ENCODE measurements around the gene CKAP2L.

Gene CKAP2L

DNA sequence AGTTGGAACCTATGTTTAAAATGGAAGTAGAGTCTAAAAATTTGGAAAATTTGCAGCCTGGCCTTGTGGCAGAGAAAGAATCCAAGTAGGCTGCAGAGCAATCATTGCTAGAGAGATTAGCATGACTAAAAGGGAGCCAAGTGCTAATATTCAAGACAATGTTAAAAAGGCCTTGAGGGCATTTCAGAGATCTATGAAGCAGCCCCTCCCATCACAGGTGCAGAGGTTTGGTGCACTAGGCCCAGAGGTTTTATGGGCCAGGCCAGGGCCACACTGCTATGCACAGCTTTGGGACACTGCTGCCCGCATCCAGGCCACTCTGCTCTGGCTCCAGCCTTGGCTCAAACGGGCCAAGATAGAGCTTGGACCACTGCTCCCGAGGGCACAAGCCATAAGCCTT, 26.6 kb upstream of the CKAP2L start:
- TF ChIP-seq TEAD4 (IDR thresholded peaks at IDR 0.05) = no peak

DNA sequence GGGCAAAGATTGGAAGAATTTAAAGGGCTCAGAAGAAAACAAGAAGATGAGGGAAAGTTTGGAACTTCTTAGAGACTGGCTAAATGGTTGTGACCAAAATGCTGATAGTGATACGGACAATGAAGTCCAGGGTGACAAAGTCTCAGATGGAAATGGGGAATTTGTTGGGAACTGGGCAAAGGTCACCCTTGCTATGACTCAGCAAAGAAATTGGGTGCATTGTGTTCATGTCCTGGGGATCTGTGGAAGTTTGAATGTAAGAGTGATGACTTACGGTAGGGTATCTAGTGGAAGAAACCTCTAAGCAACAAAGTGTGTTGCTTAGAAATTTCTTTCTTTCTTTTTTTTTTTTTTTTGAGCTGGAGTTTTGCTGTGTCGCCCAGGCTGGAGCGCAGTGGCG, 25.9 kb upstream of the CKAP2L start:
- TF ChIP-seq CREB1 (IDR thresholded peaks at IDR 0.05; ENCODE audit: low read depth) (no peak), FOXM1 (IDR thresholded peaks at IDR 0.05; ENCODE audit: borderline replicate concordance, low read depth) (no peak), NFIC (IDR thresholded peaks at IDR 0.05) (no peak), EGR1 (IDR thresholded peaks at IDR 0.05) (no peak), TCF12 (IDR thresholded peaks at IDR 0.05; ENCODE audit: low read depth) (no peak), EP300 (IDR thresholded peaks at IDR 0.05; ENCODE audit: borderline replicate concordance) (no peak), CEBPB (IDR thresholded peaks at IDR 0.05) (no peak), TEAD4 (IDR thresholded peaks at IDR 0.05) (no peak), TAF1 (IDR thresholded peaks at IDR 0.05; ENCODE audit: low read depth) (no peak)
- TF ChIP-seq, protein P1, sequence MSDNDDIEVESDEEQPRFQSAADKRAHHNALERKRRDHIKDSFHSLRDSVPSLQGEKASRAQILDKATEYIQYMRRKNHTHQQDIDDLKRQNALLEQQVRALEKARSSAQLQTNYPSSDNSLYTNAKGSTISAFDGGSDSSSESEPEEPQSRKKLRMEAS (IDR thresholded peaks at IDR 0.05) = no peak

DNA sequence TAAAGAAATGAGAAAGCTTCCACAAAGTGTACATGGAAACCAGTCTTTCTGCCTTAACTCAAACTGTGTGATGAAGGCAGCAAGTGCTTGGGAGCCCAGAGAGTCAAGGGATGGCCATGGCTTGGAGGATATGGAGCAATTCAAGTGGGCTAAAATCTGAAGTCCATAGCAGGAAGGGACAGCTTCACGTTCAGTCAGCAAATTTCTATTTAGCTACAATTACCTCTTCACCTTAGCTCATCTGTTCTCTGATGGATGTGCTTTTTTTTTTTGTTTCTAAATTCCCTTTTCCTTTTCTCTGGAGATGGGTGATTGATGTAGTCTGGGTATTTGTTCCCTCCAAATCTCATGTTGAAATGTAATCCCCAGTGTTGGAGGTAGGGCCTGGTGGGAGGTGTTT, 24.8 kb upstream of the CKAP2L start:
- TF ChIP-seq NFIC (IDR thresholded peaks at IDR 0.05) (no peak), TAF1 (IDR thresholded peaks at IDR 0.05; ENCODE audit: low read depth) (no peak), CEBPB (IDR thresholded peaks at IDR 0.05) (no peak), RAD21 (IDR thresholded peaks at IDR 0.05; ENCODE audit: low read depth) (no peak), ZBTB7A (IDR thresholded peaks at IDR 0.05; ENCODE audit: low read depth) (no peak), EP300 (IDR thresholded peaks at IDR 0.05; ENCODE audit: borderline replicate concordance) (no peak), YY1 (IDR thresholded peaks at IDR 0.05; ENCODE audit: low read depth) (no peak), CREB1 (IDR thresholded peaks at IDR 0.05; ENCODE audit: low read depth) (no peak), TCF12 (IDR thresholded peaks at IDR 0.05; ENCODE audit: low read depth) (no peak)
- TF ChIP-seq, protein P2, sequence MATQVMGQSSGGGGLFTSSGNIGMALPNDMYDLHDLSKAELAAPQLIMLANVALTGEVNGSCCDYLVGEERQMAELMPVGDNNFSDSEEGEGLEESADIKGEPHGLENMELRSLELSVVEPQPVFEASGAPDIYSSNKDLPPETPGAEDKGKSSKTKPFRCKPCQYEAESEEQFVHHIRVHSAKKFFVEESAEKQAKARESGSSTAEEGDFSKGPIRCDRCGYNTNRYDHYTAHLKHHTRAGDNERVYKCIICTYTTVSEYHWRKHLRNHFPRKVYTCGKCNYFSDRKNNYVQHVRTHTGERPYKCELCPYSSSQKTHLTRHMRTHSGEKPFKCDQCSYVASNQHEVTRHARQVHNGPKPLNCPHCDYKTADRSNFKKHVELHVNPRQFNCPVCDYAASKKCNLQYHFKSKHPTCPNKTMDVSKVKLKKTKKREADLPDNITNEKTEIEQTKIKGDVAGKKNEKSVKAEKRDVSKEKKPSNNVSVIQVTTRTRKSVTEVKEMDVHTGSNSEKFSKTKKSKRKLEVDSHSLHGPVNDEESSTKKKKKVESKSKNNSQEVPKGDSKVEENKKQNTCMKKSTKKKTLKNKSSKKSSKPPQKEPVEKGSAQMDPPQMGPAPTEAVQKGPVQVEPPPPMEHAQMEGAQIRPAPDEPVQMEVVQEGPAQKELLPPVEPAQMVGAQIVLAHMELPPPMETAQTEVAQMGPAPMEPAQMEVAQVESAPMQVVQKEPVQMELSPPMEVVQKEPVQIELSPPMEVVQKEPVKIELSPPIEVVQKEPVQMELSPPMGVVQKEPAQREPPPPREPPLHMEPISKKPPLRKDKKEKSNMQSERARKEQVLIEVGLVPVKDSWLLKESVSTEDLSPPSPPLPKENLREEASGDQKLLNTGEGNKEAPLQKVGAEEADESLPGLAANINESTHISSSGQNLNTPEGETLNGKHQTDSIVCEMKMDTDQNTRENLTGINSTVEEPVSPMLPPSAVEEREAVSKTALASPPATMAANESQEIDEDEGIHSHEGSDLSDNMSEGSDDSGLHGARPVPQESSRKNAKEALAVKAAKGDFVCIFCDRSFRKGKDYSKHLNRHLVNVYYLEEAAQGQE (IDR thresholded peaks at IDR 0.05; ENCODE audit: low read depth) = no peak
- TF ChIP-seq, protein P3, sequence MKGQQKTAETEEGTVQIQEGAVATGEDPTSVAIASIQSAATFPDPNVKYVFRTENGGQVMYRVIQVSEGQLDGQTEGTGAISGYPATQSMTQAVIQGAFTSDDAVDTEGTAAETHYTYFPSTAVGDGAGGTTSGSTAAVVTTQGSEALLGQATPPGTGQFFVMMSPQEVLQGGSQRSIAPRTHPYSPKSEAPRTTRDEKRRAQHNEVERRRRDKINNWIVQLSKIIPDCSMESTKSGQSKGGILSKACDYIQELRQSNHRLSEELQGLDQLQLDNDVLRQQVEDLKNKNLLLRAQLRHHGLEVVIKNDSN (IDR thresholded peaks at IDR 0.05) = no peak

DNA sequence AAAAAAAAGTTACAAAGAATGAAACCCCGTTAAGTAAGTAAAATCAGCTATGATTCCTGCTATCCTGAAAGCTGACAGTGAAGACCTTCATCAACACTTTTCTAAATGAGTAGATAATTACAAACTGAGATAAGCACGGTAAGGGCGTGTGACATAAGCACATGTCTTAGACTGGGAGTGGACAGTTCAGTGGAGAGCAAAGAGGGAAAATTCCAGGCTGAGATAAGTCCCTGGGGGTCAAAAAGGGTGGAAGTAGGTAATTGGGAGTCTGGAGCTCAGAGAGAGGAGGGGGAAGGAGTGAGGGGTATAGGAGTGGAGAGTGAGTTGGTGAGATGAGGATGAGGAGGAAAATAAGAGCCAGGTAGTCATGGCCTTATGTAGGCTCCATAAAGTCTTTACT, 24.2 kb upstream of the CKAP2L start:
- TF ChIP-seq, protein P3 (IDR thresholded peaks at IDR 0.05) = no peak
- TF ChIP-seq, protein P1 (IDR thresholded peaks at IDR 0.05) = no peak
- no peak for TF ChIP-seq CEBPB (IDR thresholded peaks at IDR 0.05)
- no peak for TF ChIP-seq TAF1 (IDR thresholded peaks at IDR 0.05; ENCODE audit: low read depth)
- TF ChIP-seq RAD21 (IDR thresholded peaks at IDR 0.05; ENCODE audit: low read depth) = no peak
- TF ChIP-seq YY1 (IDR thresholded peaks at IDR 0.05; ENCODE audit: low read depth) = no peak
- TF ChIP-seq NFIC (IDR thresholded peaks at IDR 0.05) = no peak
- TF ChIP-seq ZBTB7A (IDR thresholded peaks at IDR 0.05; ENCODE audit: low read depth) = no peak
- TF ChIP-seq, protein P2 (IDR thresholded peaks at IDR 0.05; ENCODE audit: low read depth) = no peak
- no peak for TF ChIP-seq TEAD4 (IDR thresholded peaks at IDR 0.05)

DNA sequence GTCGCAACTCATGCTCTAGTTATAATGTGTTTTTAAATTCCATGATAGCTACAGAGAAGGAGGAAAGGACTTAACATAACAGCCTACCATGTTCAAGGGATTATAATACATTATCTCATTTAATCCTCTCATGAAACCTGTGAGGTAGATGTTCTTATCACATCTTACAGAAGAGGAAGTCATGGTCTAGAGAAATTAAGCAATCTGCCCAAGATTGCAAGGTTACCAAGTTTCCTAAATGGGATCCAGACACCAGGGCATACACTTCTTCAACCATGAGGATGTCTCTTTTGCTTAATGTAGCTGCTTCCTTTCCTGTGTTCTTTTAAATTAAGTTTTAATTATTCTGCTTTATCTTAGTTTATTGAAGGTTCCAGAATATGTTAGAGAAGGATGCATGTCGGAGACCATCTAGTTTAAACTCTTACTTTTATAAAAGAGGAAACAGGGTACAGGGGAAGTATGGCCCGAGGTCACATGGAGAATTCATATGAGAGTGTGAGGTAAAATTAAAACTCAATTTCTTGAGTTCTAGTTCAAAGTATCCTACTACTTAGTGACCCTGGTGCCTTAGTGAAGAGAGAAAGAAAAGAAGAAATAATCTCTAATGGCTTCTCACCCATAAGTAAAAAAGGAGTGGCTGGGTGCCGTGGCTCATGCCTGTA, 23.5 kb upstream of the CKAP2L start:
- TF ChIP-seq YY1 (IDR thresholded peaks at IDR 0.05; ENCODE audit: low read depth) (no peak), TAF1 (IDR thresholded peaks at IDR 0.05; ENCODE audit: low read depth) (no peak), RAD21 (IDR thresholded peaks at IDR 0.05; ENCODE audit: low read depth) (no peak), ZBTB7A (IDR thresholded peaks at IDR 0.05; ENCODE audit: low read depth) (no peak), CREB1 (IDR thresholded peaks at IDR 0.05; ENCODE audit: low read depth) (no peak), EGR1 (IDR thresholded peaks at IDR 0.05) (no peak), FOXM1 (IDR thresholded peaks at IDR 0.05; ENCODE audit: borderline replicate concordance, low read depth) (no peak), CEBPB (IDR thresholded peaks at IDR 0.05) (no peak), TCF12 (IDR thresholded peaks at IDR 0.05; ENCODE audit: low read depth) (no peak), EP300 (IDR thresholded peaks at IDR 0.05; ENCODE audit: borderline replicate concordance) (no peak), TEAD4 (IDR thresholded peaks at IDR 0.05) (no peak), NFIC (IDR thresholded peaks at IDR 0.05) (no peak)
- TF ChIP-seq, protein P3 (IDR thresholded peaks at IDR 0.05) = no peak
- TF ChIP-seq, protein P1 (IDR thresholded peaks at IDR 0.05) = no peak
- TF ChIP-seq, protein P2 (IDR thresholded peaks at IDR 0.05; ENCODE audit: low read depth) = no peak
